Kasumi-1 (cell line): ENCODE data around the gene MAGT1.
"Not testable (repeated sequence)": the region's sequence is repeated elsewhere in the genome, so short reads cannot be mapped to it uniquely, and the experiment has no call there.

ENCODE experiments used
- DNase-seq, 2 experiments: peaks; one replicate each; lab custom pipeline; 2025; lab: John Stamatoyannopoulos, UW

The MAGT1 gene

GRCh38 chrX:77831544-77831943 is 63.7 kb downstream of the MAGT1 start:
- not testable (repeated sequence) for DNase-seq

GRCh38 chrX:77821989-77822388 is 73.2 kb downstream of the MAGT1 start:
- DNase-seq, result not testable (repeated sequence)

GRCh38 chrX:77820091-77820727 is 75.0 kb downstream of the MAGT1 start:
- no peak for DNase-seq

- no peak for DNase-seq
Observed at GRCh38 chrX:77814210-77814609, 81.0 kb downstream of the MAGT1 start.

- DNase-seq, result no peak
Observed at GRCh38 chrX:77802201-77802600, 93.0 kb downstream of the MAGT1 start.

GRCh38 chrX:77795124-77795523 is 100.1 kb downstream of the MAGT1 start:
- DNase-seq, result no peak

GRCh38 chrX:77793946-77794345 is 101.3 kb downstream of the MAGT1 start:
- no peak for DNase-seq

GRCh38 chrX:77788050-77788449 is 107.2 kb downstream of the MAGT1 start:
- DNase-seq, result peak; percentile 48 to 59

GRCh38 chrX:77786365-77786680 is 108.9 kb downstream of the MAGT1 start:
- no peak for DNase-seq

GRCh38 chrX:77785486-77786364 is 109.5 kb downstream of the MAGT1 start, which contains the start of gene ATRX:
Gene ATRX (minus strand): TSS chrX:77786216. CDS start chrX:77786001, 215 bp downstream.
- peak; percentile 87 to 89 for DNase-seq

GRCh38 chrX:77779695-77780094 is 115.5 kb downstream of the MAGT1 start:
- no peak for DNase-seq

GRCh38 chrX:77776659-77777058 is 118.6 kb downstream of the MAGT1 start:
- peak in 1 of 2 experiments; percentile 2 for DNase-seq
